Occipital lobe (tissue), 2 donors: ENCODE data around the gene MYO1E. TPM values are rescaled to one million over a fixed set of nuclear protein-coding genes. Genes with fewer than 3 reads are reported as not detected.
"Not testable (repeated sequence)": the region's sequence is repeated elsewhere in the genome, so short reads cannot be mapped to it uniquely, and the experiment has no call there.

ENCODE experiments used
- DNase-seq: peaks from one replicate; lab custom pipeline; 2025; lab: John Stamatoyannopoulos, UW
- total RNA-seq: library from RNA; depleted of rRNA; stranded (reverse); fragments of >200 nt; gene quantifications from one replicate; pipeline ENCODE4 v1.2.3, GENCODE V29; 2014

Gene MYO1E
- total RNA-seq, 1 donor from 2014 or later: 31.2 TPM

- not testable (repeated sequence) for DNase-seq
Measured at GRCh38 chr15:59387196-59387878, 14.7 kb upstream of the MYO1E start.

DNA sequence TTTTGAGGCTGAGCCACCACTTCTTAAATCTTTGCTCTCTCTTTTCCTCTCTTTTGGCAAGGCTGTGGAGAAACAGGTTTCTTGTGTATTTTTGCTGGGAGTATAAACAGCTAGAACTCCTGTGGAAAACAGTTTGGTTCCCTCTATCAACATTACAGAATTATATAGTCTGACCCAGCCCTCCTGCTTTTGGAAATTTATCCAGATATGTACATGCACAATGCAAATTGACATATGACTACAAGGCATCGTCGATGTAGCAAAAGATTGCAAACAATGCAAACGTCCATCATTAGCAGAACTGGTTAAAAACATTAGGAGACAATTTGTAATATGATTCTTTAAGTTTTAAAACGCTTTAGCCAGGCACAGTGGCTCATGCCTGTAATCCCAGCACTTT, 12.5 kb upstream of the MYO1E start:
- no peak for DNase-seq

- no peak for DNase-seq
Measured at GRCh38 chr15:59384507-59384906, 11.8 kb upstream of the MYO1E start.

DNA sequence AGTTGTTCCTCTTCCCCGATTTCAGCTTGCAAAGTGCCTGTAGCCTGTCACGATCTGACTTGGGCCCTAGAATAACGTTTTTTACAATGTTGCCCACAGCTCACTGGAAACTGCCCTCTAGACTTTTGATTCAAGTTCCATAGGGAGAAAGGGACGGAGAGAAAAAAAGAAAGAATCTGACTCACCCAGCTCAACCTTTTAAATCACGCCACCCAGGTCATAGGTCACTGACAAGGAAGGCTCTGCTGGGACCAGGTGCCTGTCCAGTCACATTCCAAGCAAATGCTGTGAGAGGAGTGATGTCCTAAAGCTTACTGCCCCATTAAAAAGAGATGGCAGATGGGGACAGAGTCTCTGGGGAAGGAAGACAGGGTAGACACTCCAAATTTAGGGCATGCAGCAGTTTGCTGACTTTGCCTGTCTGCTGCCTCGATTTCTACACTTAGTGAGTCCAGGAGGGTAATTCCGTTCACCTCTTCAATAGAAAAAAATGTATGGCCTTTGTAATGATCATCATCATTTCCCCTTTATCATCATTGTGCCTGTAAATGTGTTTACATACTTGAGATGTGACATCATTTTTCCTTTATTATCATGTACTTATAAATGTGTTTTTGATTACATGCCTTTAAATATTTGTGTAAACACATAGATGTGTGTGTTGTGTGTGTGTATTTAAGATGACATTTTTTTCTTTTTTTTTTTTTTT, 8.4 kb upstream of the MYO1E start:
- no peak for DNase-seq

- no peak for DNase-seq
Measured at GRCh38 chr15:59379531-59379930, 6.9 kb upstream of the MYO1E start.

- DNase-seq: no peak
Measured at GRCh38 chr15:59378855-59379254, 6.2 kb upstream of the MYO1E start.

- DNase-seq: no peak
Measured at GRCh38 chr15:59377924-59378323, 5.3 kb upstream of the MYO1E start.

DNA sequence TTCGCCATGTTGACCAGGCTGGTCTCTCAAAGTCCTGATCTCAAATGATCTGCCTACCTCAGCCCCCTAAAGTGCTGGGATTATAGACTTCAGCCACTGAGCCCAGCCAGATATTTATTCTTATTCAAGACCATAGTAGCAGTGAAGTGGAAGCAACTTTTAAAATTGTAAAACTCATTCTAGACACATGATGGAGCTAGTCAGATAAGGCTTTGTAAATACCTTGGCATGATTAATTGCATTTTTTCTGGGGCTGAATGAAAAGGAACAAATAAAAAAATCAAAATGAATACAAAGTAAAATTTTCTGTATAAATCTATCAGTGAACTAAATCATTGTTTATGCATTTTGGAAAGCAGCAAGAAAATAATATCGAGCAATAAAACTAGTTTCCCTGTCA, 4.1 kb upstream of the MYO1E start:
- DNase-seq: no peak

DNA sequence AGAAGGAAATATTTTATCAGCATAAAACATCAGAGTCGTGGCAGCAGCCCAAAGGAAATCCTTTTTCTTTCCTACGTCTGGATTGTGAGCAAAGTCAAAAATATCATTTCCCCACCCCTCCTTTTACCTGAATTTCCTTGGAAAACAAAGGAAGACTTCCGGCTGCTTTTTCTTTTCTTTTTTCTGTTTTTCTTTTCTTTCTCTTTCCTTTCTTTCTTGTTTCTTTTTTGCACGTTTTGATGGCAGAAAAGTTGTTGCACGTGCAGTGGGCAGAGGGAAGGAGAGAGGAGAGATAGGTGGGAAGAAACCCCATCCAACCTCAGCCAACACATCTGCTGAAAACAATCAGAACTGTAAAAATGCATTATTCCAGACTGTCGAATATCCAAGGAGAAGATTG, 544 bp upstream of the MYO1E start:
- no peak for DNase-seq

DNA sequence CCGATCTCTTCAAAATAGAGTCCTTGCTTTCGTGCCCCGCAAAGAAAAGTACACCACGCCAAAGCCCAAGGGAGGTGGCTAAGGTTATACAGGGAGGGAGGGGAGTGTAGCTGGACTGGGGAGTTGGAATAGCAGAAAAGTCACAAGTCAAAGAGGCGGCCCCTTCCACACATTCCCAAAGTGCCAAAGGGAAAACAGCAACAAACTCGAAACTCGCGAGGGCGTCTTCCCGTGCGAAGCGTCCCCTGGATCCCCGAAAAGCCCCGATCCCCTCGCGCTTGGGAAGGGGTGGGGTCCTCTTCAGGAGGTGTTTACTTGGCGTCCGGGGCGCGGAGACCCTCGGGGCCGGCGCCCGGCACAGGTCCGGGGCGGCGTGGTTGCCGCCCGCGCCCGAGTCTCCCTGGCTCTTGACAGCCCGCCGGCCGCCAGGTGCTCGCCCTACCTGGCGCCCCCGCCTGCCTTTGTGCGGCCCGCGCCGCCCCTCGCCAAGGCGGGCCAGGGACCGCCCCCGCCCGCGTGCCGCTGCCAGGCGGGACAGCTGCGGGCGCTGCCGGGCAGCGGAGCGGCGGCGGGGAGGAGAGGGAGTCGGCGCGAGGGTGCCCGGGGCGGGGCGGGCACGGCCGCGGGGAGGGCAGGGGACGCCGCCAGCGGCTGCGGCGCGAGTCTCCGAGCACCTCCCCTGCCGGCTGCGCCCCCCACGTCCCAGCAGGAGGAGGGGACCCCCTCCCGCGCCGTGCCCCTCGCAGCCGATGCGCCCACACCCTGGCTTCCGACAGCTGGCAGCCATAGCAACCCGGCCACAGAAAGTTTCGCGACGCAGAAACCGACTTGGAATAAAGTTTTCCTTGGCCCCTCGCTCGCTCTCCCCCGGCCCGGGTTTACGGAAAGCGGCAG, 966 bp downstream of the MYO1E start:
- DNase-seq: no peak

GRCh38 chr15:59369597-59369996, 3.1 kb downstream of the MYO1E start:
- DNase-seq: no peak

GRCh38 chr15:59367022-59367451, 5.6 kb downstream of the MYO1E start:
- DNase-seq: no peak

- DNase-seq: no peak
Measured at GRCh38 chr15:59366333-59367021, 6.2 kb downstream of the MYO1E start.

DNA sequence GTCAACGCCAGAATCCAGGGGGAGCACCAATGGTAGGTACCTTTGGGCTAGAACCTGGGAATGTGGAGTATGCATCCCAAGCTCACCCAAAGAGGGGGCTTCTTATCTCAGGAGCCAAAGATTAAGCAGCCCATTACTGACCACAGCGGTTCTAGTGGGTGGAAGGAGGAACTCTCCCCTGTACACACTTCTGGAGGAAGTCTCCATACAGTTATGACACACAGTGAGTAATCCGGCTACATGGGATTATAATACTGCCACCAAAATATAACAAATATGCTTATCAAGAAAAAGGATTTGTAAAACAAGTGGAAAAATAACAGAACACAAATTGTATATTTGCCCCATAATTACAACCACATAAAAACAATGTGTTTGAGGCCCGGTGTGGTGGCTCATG, 8.4 kb downstream of the MYO1E start:
- DNase-seq: no peak

DNA sequence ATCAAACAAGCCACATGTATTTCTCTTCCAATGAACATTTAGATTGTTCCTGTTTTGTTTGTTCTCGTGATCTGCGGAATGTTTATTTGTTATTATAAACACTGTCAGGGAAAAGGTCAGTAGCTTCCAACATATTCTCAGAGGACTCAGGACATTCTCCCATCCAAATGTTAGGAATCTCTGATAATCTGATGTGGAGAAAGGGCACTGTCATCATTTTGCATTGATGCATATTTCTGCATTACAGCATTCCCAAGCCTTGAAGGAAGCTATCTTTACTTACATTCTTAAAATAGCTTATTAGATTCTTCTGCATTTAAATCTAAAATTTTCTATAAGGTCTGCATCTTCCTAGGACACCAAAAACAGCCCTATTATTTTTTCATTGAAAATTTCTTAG, 10.3 kb downstream of the MYO1E start:
- no peak for DNase-seq

- DNase-seq: no peak
Measured at GRCh38 chr15:59360896-59361295, 11.8 kb downstream of the MYO1E start.

DNA sequence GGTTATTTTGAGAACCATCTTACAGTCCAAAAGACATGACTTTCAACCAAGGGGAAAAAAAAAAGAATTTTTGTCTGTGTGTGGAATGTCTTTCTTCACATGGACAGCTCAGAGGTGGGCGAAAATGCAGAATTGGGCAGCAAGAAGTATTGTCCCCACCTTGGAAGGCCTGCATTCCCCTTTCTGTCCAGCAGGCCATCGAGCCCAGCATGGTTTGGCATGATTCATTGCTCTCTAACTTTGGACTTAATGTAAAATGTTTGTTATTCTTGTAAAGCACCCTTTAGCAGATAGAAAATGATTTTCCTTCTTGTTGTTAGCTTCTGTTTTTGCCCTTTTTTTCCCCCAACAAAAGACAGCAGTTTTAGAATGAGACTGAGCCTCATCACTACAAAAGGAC, 12.4 kb downstream of the MYO1E start:
- DNase-seq: no peak

DNA sequence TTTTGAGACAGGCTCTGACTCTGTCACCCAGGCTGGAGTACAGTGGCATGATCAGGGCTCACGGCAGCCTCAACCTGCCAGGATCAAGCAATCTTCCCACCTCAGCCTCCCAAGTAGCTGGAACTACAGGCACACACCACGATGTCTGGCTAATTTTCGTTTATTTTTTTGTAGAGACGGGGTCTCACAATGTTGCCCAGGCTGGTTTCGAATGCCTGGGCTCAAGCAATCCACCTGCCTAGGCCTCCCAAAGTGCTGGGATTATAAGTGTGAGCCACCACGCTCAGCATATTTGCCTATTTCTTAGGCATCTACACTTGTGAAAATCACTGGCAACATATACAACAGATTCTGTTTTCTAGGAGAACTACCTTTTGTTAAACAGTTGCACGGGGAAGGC, 16.9 kb downstream of the MYO1E start:
- DNase-seq: no peak

DNA sequence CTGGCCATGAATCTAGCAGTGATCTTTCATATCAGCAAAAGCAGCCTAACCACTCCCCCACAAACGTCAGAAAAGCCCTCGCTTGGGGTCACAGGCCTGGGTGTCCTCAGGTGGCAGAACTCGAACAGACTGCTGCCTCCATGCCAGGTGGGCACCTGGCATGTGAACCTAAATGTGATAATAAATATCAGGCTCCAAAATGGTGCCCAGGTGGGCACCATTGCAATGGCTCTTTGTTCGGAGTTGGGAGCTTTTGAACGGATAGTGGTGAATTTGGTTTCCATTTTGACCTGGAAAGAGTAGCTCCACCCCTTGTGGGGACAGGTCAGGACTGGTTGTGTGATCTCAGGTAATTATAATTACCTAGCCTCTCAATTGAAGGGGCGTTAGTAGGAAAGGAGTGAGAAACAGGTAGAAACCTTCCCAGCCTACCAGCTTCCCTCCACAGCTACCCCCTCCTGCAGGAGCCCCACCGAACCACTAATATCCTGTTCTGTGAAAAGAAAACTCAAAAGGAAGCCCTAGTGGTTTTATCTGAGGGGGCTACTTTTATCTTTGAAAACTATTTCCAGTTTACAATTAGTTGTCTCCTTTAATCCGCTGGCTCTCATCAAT, 18.1 kb downstream of the MYO1E start:
- DNase-seq: no peak

GRCh38 chr15:59353994-59354416, 18.7 kb downstream of the MYO1E start:
- DNase-seq: no peak

DNA sequence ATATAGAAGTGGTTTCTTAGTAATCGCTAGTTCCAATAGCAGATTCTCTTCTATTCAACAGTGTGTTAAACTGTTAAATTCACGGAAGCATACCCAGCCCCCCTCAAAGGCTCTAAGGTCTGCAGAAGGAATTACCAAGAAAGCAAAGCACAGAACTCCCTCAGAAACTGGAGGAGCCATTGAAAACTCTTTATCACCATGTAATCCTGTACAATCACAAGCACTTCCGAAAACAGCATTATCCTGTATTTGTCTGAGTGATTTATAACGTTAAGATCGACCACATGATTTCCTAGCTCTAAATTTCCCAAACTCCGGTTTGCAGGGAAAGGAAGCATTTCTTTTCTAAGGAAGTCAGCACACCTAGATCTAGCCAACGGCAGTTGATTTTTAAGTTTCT, 20.0 kb downstream of the MYO1E start:
- DNase-seq: no peak
